GM21528 (cell line): ENCODE measurements around the gene KIAA0513.

Source experiments
- ATAC-seq: cut with Tn5 transposase; IDR thresholded peaks from one replicate; pipeline ENCODE4 v1.9.1; 2021; ENCODE audit warnings: mild to moderate bottlenecking, moderate library complexity; ENCODE audit not compliant: unreplicated experiment, low FRiP score

Gene KIAA0513

GRCh38 chr16:85004587-85005205 lies 22.9 kb upstream of the KIAA0513 start:
- no peak for ATAC-seq

- ATAC-seq: no peak
Observed at GRCh38 chr16:85005285-85006069, 22.1 kb upstream of the KIAA0513 start.

GRCh38 chr16:85006639-85007038 lies 21.0 kb upstream of the KIAA0513 start:
- ATAC-seq: no peak

- no peak for ATAC-seq
Observed at GRCh38 chr16:85007496-85008214, 19.9 kb upstream of the KIAA0513 start.

GRCh38 chr16:85008271-85008670 lies 19.3 kb upstream of the KIAA0513 start:
- no peak for ATAC-seq

- no peak for ATAC-seq
Observed at GRCh38 chr16:85010446-85010930, 17.1 kb upstream of the KIAA0513 start.

GRCh38 chr16:85010931-85011845 lies 16.4 kb upstream of the KIAA0513 start, which contains the start of gene ZDHHC7:
Gene ZDHHC7 (minus strand): TSS chr16:85011535. CDS start chr16:84990618, 20,917 bp downstream.
- ATAC-seq: peak; percentile 94

- no peak for ATAC-seq
Observed at GRCh38 chr16:85011846-85012284, 15.7 kb upstream of the KIAA0513 start.

- ATAC-seq: no peak
Observed at GRCh38 chr16:85014311-85014710, 13.3 kb upstream of the KIAA0513 start.

- no peak for ATAC-seq
Observed at GRCh38 chr16:85015481-85016187, 12.0 kb upstream of the KIAA0513 start.

- no peak for ATAC-seq
Observed at GRCh38 chr16:85017151-85017550, 10.4 kb upstream of the KIAA0513 start.

GRCh38 chr16:85017633-85018032 lies 10.0 kb upstream of the KIAA0513 start:
- no peak for ATAC-seq

- ATAC-seq: no peak
Observed at GRCh38 chr16:85018529-85019236, 8.9 kb upstream of the KIAA0513 start.

- no peak for ATAC-seq
Observed at GRCh38 chr16:85019659-85020245, 7.8 kb upstream of the KIAA0513 start.

- no peak for ATAC-seq
Observed at GRCh38 chr16:85025781-85026653, 1.6 kb upstream of the KIAA0513 start.

GRCh38 chr16:85026703-85027102 lies 892 bp upstream of the KIAA0513 start:
- ATAC-seq: no peak

- peak; percentile 34 for ATAC-seq
Observed at GRCh38 chr16:85027958-85028684, 526 bp downstream of the KIAA0513 start.
